HepG2 (cell line): ENCODE data around the gene MLLT10. TPM values are rescaled to one million over a fixed set of nuclear protein-coding genes. Genes with fewer than 3 reads are reported as not detected.

Experiments
- AHR ChIP-seq: IDR thresholded peaks from 2 replicates; pipeline ENCODE4 v1.6.1; 2018; ENCODE audit warnings: missing genetic modification reagents, missing compliant biosample characterization
- CTCF ChIP-seq: sonication (generic); formaldehyde crosslinking; IDR thresholded peaks from 2 replicates; pipeline ENCODE4 v1.5.0; 2020; ENCODE audit warnings: mild to moderate bottlenecking, missing genetic modification reagents, moderate library complexity
- FOXJ3 ChIP-seq: sonication (generic); formaldehyde crosslinking; IDR thresholded peaks from 2 replicates; pipeline ENCODE4 v1.4.0; 2020; ENCODE audit warnings: missing genetic modification reagents, mild to moderate bottlenecking, borderline replicate concordance
- HHEX ChIP-seq: IDR thresholded peaks from 2 replicates; pipeline ENCODE4 v1.6.1; 2016; ENCODE audit warnings: control low read depth
- LRRFIP1 ChIP-seq: sonication (generic); formaldehyde crosslinking; conservative IDR thresholded peaks from 2 replicates; pipeline ENCODE4 v1.4.0; 2020; ENCODE audit warnings: missing genetic modification reagents
- NCOR1 ChIP-seq: fragments of 200-600 bp; sonication (generic); IDR thresholded peaks from 2 replicates; pipeline ENCODE4 v1.7.0; 2017; ENCODE audit warnings: antibody characterized with exemption, low read length, borderline replicate concordance
- NFKB2 ChIP-seq: sonication (generic); formaldehyde crosslinking; IDR thresholded peaks from 2 replicates; pipeline ENCODE4 v1.4.0; 2020; ENCODE audit warnings: missing genetic modification reagents, borderline replicate concordance
- SNRNP70 ChIP-seq: fragments of 200-400 bp; formaldehyde crosslinking; IDR thresholded peaks from 2 replicates; pipeline ENCODE4 v1.6.1; 2017; ENCODE audit warnings: mild to moderate bottlenecking, low read depth, low read length, moderate library complexity
- SPEN ChIP-seq: sonication (generic); formaldehyde crosslinking; IDR thresholded peaks from 2 replicates; pipeline ENCODE4 v1.5.1; 2020; ENCODE audit warnings: low read depth, mild to moderate bottlenecking, missing genetic modification reagents
- ZFP36 ChIP-seq: fragments of 150-350 bp; IDR thresholded peaks from 2 replicates; pipeline ENCODE4 v1.6.1; 2018; ENCODE audit warnings: borderline replicate concordance, low read length, low read depth; ENCODE audit not compliant: partially characterized antibody
- ZIK1 ChIP-seq: sonication (generic); formaldehyde crosslinking; IDR thresholded peaks from 2 replicates; pipeline ENCODE4 v1.5.0; 2020; ENCODE audit warnings: mild to moderate bottlenecking, low read depth, missing genetic modification reagents, borderline replicate concordance
- ZNF260 ChIP-seq: sonication (generic); formaldehyde crosslinking; IDR thresholded peaks from 2 replicates; pipeline ENCODE4 v1.4.0; 2020; ENCODE audit warnings: missing genetic modification reagents, low read depth, mild to moderate bottlenecking, borderline replicate concordance
- ZNF263 ChIP-seq: sonication (generic); formaldehyde crosslinking; IDR thresholded peaks from 2 replicates; pipeline ENCODE4 v1.4.0; 2020; ENCODE audit warnings: missing genetic modification reagents
- ZNF383 ChIP-seq: sonication (generic); formaldehyde crosslinking; IDR thresholded peaks from 2 replicates; pipeline ENCODE4 v1.4.0; 2020; ENCODE audit warnings: missing genetic modification reagents, mild to moderate bottlenecking, borderline replicate concordance
- ZNF407 ChIP-seq: sonication (generic); formaldehyde crosslinking; IDR thresholded peaks from one replicate; pipeline ENCODE4 v1.5.1; 2020; ENCODE audit warnings: mild to moderate bottlenecking, missing genetic modification reagents; ENCODE audit errors: not compliant biosample characterization
- ZNF83 ChIP-seq: sonication (generic); formaldehyde crosslinking; IDR thresholded peaks from 2 replicates; pipeline ENCODE4 v1.4.0; 2020; ENCODE audit warnings: missing genetic modification reagents, mild to moderate bottlenecking, borderline replicate concordance
- polyA plus RNA-seq, 8 experiments: library from polyadenylated mRNA; depleted of rRNA in 3 of 8; stranded (reverse) in 7 of 8; unstranded in 1 of 8; fragments of >200 nt; fragmentation: Illumina TruSeq in 4 of 8; extraction: Trizol in 4 of 8; gene quantifications; 2 replicates each; pipeline versions ENCODE4 v1.2.1 to v1.2.3, GENCODE V29; 2011 to 2016; ENCODE audit warnings: low read depth in 4 of 8, missing spikeins in 1 of 8, mixed read lengths in 1 of 8; ENCODE audit not compliant: insufficient read depth in 1 of 8
- total RNA-seq, 5 experiments: library from RNA; depleted of rRNA; stranded (reverse); fragments of >200 nt; fragmentation: Illumina TruSeq; extraction: Trizol; gene quantifications; 2 replicates each; pipeline ENCODE4 v1.2.3, GENCODE V29; 2016; ENCODE audit warnings: low read depth in 1 of 5

Gene MLLT10
- total and polyA plus RNA-seq, 2 of the 13 experiments (the other 11 are each of a cell fraction or from before 2014, with no cell fraction given): 51.3 to 84.1 TPM

GRCh38 chr10:21496343-21497176, 37.5 kb upstream of the MLLT10 start (continued):
- peak; percentile 91 for TF ChIP-seq ZNF407 (CRISPR knock-in tag)
- 0 out of 2 replicates have a peak, but pooled peaks have one; percentile 29 for TF ChIP-seq HHEX (CRISPR knock-in tag)
- peak; percentile 70 for TF ChIP-seq CTCF
- no peak for TF ChIP-seq ZNF263
- no peak for TF ChIP-seq ZFP36
- no peak for TF ChIP-seq LRRFIP1 (CRISPR knock-in tag)
- TF ChIP-seq ZNF260 (CRISPR knock-in tag): peak; percentile 61; the same call in 1 of the 2 replicates
- TF ChIP-seq AHR (CRISPR knock-in tag): no peak
- no peak; the same call in none of the 2 replicates for TF ChIP-seq NFKB2 (CRISPR knock-in tag)
- TF ChIP-seq ZNF383 (CRISPR knock-in tag): no peak; the same call in 1 of the 2 replicates
- no peak for TF ChIP-seq FOXJ3
- peak; percentile 17; the same call in 1 of the 2 replicates for TF ChIP-seq ZIK1
- TF ChIP-seq NCOR1: no peak
- TF ChIP-seq ZNF83 (CRISPR knock-in tag): peak; percentile 75; the same call in 1 of the 2 replicates
- TF ChIP-seq SPEN (CRISPR knock-in tag): no peak; the same call in none of the 2 replicates
- TF ChIP-seq SNRNP70: no peak
